Type B pancreatic cell (in vitro differentiated cells): ENCODE measurements around the gene RALGPS1. TPM values are rescaled to one million over a fixed set of nuclear protein-coding genes. Genes with fewer than 3 reads are reported as not detected.

ENCODE experiments used
- DNase-seq: peaks from one replicate; pipeline ENCODE4 v3.0.0; 2021; ENCODE audit warnings: mixed read lengths; ENCODE audit not compliant: unreplicated experiment; ENCODE audit errors: extremely low spot score
- H3K27ac Mint-ChIP-seq: 2 replicates; pipeline ENCODE4 v1.8.0; 2021; ENCODE audit warnings: mild to moderate bottlenecking, mixed read lengths
- H3K27me3 Mint-ChIP-seq: 2 replicates; pipeline ENCODE4 v1.8.0; 2021; ENCODE audit warnings: mixed read lengths
- H3K36me3 Mint-ChIP-seq: 2 replicates; pipeline ENCODE4 v1.8.0; 2021; ENCODE audit warnings: mixed read lengths
- H3K4me1 Mint-ChIP-seq: one replicate; pipeline ENCODE4 v1.8.0; 2021; ENCODE audit warnings: mixed read lengths; ENCODE audit not compliant: unreplicated experiment
- H3K4me3 Mint-ChIP-seq: 2 replicates; pipeline ENCODE4 v1.8.0; 2021; ENCODE audit warnings: mild to moderate bottlenecking, mixed read lengths
- H3K9me3 Mint-ChIP-seq: 2 replicates; pipeline ENCODE4 v1.8.0; 2021; ENCODE audit warnings: mixed read lengths
- CTCF ChIP-seq: fragments of 200-600 bp; sonication (generic); conservative IDR thresholded peaks from 2 replicates; pipeline ENCODE4 v1.5.0; 2021; ENCODE audit warnings: antibody characterized with exemption, mild to moderate bottlenecking
- total RNA-seq: library from RNA; stranded (reverse); gene quantifications from 2 replicates; pipeline ENCODE4 v1.2.1, GENCODE V29; 2021; ENCODE audit warnings: low replicate concordance

Gene RALGPS1
- total RNA-seq, 1 donor from 2014 or later, result 16.7 TPM

- no peak for DNase-seq
- Mint-ChIP-seq H3K27ac (no peak overlapping the region), H3K4me1 (peaks cover 7% of the 10 kb centered on the region), H3K9me3 (no peaks in the 10 kb centered on the region), H3K36me3 (peaks cover 11% of the 10 kb centered on the region), H3K4me3 (no peak overlapping the region), H3K27me3 (no peaks in the 10 kb centered on the region)
- no peak for TF ChIP-seq CTCF
Observed at GRCh38 chr9:127112735-127113161, 198.2 kb downstream of the RALGPS1 start.

DNA sequence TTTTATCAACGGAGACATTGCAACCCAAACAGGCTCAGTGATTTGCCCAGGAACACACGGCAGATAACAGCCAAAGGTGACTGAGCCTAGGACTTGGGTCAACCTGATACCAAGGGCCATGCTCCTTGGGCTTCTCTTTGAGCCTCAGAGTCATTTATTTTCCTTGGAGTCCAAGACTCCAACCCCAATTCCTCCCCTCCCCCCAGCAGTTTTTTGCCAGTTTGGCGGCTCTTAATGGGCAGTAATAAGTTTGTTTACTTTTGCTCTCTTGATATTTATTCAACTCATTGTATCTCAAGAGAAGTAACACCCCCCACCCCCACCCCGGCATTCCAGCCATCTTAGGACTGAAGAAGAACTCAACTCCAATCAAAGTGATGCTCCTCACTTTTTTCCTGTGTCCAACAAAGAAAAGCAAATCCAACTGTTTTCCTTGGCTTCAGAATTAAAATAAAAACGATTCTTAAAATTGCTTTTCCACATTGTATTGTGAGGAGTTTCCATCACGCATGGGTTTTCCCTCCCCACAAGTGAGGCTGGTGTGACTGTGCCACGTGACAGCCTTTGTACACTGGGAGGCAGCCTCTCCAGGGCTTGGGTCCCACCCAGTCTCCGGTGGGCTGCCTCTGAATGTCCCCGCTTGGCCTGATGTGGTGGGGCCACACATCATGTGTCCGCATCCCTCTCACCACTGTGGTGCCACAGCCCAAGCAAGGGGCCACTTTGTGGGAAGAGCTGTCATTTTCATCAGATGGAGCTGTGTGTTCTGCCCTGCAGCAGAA lies 198.8 kb downstream of the RALGPS1 start:
- no peak overlapping the region for H3K27ac Mint-ChIP-seq
- no peaks in the 10 kb centered on the region for H3K9me3 Mint-ChIP-seq
- no peak for TF ChIP-seq CTCF
- H3K36me3 Mint-ChIP-seq, result peaks cover 11% of the 10 kb centered on the region
- H3K4me3 Mint-ChIP-seq, result no peak overlapping the region
- DNase-seq, result no peak
- peaks cover 7% of the 10 kb centered on the region for H3K4me1 Mint-ChIP-seq
- no peaks in the 10 kb centered on the region for H3K27me3 Mint-ChIP-seq

DNA sequence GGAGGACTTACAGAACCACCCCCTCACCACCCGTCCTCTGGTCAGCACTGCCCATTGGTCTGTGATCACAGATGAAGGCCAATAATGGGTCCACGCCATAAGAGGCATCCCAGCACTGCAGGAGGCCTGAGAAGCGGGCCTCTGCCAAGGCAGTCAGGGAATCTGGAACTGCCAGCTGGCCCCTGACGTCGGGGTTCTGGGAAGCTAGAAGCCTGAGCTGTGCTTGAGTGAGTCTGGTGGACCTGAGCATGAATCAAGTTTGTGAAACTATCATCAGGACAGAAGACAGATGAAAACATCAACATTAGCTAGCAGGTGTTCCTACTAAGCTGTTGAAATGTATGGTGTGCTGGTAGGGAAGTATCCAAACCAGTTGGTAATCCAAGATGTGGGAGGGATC lies 200.0 kb downstream of the RALGPS1 start:
- TF ChIP-seq CTCF, result no peak
- H3K9me3 Mint-ChIP-seq, result no peaks in the 10 kb centered on the region
- no peak overlapping the region for H3K27ac Mint-ChIP-seq
- peaks cover 11% of the 10 kb centered on the region for H3K4me1 Mint-ChIP-seq
- H3K36me3 Mint-ChIP-seq, result peaks cover 11% of the 10 kb centered on the region
- H3K27me3 Mint-ChIP-seq, result no peaks in the 10 kb centered on the region
- no peak overlapping the region for H3K4me3 Mint-ChIP-seq
- no peak for DNase-seq

GRCh38 chr9:127116088-127116726 lies 201.6 kb downstream of the RALGPS1 start:
- no peak for TF ChIP-seq CTCF
- no peaks in the 10 kb centered on the region for H3K27me3 Mint-ChIP-seq
- no peaks in the 10 kb centered on the region for H3K9me3 Mint-ChIP-seq
- no peak for DNase-seq
- H3K36me3 Mint-ChIP-seq, result peaks cover 4% of the 10 kb centered on the region
- H3K27ac Mint-ChIP-seq, result no peak overlapping the region
- H3K4me3 Mint-ChIP-seq, result no peak overlapping the region
- peaks cover 11% of the 10 kb centered on the region for H3K4me1 Mint-ChIP-seq

DNA sequence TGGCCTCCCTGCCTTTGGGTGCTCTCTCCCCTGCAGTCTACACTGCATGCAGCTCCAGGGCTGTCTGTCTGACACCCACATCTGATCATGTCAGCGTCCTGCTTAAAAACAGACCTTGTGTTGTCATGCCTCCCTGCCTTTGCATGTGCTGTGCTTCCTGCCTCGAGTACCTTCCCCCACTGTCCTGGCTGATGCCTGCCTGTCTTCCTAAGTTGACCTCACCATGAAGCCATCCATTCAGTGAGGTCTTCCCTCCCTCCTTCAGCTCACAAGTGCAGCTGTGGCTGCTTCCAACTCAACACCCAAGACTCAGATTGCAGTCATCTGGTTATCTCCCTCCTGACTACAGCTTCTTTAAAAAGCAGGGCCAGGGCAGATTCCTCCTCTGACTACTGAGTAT lies 202.4 kb downstream of the RALGPS1 start:
- Mint-ChIP-seq H3K4me1 (peaks cover 15% of the 10 kb centered on the region), H3K36me3 (peaks cover 4% of the 10 kb centered on the region), H3K27me3 (peaks cover 5% of the 10 kb centered on the region), H3K27ac (no peak overlapping the region), H3K9me3 (no peaks in the 10 kb centered on the region), H3K4me3 (no peak overlapping the region)
- no peak for DNase-seq
- no peak for TF ChIP-seq CTCF
